Adrenal gland (tissue), 12 donors: ENCODE measurements around the gene KRT37. TPM values are rescaled to one million over a fixed set of nuclear protein-coding genes. Genes with fewer than 3 reads are reported as not detected.

Source experiments
- DNase-seq, 7 donors: peaks; one replicate each; pipeline ENCODE4 v3.0.0-alpha.2; 2019 to 2020
- H3K27ac ChIP-seq, 5 donors: fragments of 200-600 bp; sonication (generic) in 4 of 5; 1 replicate in 3 of 5; 2 replicates in 2 of 5; pipeline versions ENCODE4 v1.5.1 to v1.8.0; 2016 to 2020; ENCODE audit warnings: mild to moderate bottlenecking in 1 of 5
- H3K27me3 ChIP-seq: fragments of 200-600 bp; 2 replicates; pipeline ENCODE4 v1.8.0; 2021
- H3K36me3 ChIP-seq, 2 donors: fragments of 200-600 bp; replicated peaks in 1 of 2; 1 replicate in 1 of 2; 2 replicates in 1 of 2; pipeline versions ENCODE4 v1.5.1 to v1.8.0; 2018 to 2022
- H3K4me1 ChIP-seq, 2 donors: fragments of 200-600 bp; replicated peaks in 1 of 2; 1 replicate in 1 of 2; 2 replicates in 1 of 2; pipeline versions ENCODE4 v1.5.1 to v1.8.0; 2018 to 2021
- H3K4me3 ChIP-seq, 4 donors: fragments of 200-600 bp; sonication (generic) in 3 of 4; one replicate each; pipeline ENCODE4 v1.5.1; 2016 to 2018
- H3K9me3 ChIP-seq, 3 donors: fragments of 200-600 bp; sonication (generic) in 1 of 3; replicated peaks in 1 of 3; 1 replicate in 2 of 3; 2 replicates in 1 of 3; pipeline versions ENCODE4 v1.5.1 to v1.8.0; 2016 to 2021
- POLR2A ChIP-seq, 2 donors: fragments of 450-650 bp; IDR thresholded peaks; one replicate each; pipeline ENCODE4 v1.6.1; 2017; ENCODE audit warnings: antibody characterized with exemption in 2 of 2, mild to moderate bottlenecking in 2 of 2, moderate library complexity in 1 of 2
- WGBS, 4 donors: extraction: QIAGEN DNeasy Blood & Tissue Kit in 2 of 4; methylation state at CpG; one replicate each; pipeline versions ENCODE4 v1.1.5 to v1.1.7; 2013 to 2017; 5-methylcytosine and 5-hydroxymethylcytosine counted together
- intact Hi-C, 2 donors: fragments of 100-400 bp; cut with DNase I; formaldehyde crosslinking; loops; one replicate each; pipeline versions ENCODE4 v1.14.1 to v1.15.0; 2022 to 2023
- polyA plus RNA-seq, 3 donors: library from polyadenylated mRNA; stranded (reverse); fragments of 200-250 nt in 2 of 3; fragments of 350-450 nt in 1 of 3; fragmentation: Illumina TruSeq in 1 of 3; extraction: RNeasy Lipid Tissue Mini Kit (QIAGEN cat#74804) in 1 of 3; gene quantifications; one replicate each; pipeline ENCODE4 v1.2.3, GENCODE V29; 2013 to 2014
- total RNA-seq, 9 donors: library from RNA; depleted of rRNA in 4 of 9; stranded (reverse); fragments of >200 nt in 4 of 9; fragments of 120-200 nt in 1 of 9; fragmentation: NEBNext Ultra II Directional in 1 of 9; extraction: Animal tissue kit (Norgen Biotek cat#: 25700) in 1 of 9; gene quantifications; one replicate each; pipeline versions ENCODE4 v1.1.0 to v1.2.4, GENCODE V29; 2013 to 2023
- TF ChIP-seq, protein P1 (sequence below), 6 experiments: fragments of 450-650 bp in 4 of 6; fragments of 200-600 bp in 2 of 6; sonication (generic) in 1 of 6; IDR thresholded peaks; 1 replicate in 5 of 6; 2 replicates in 1 of 6; pipeline versions ENCODE4 v1.5.1 to v1.8.0; 2016 to 2021; ENCODE audit warnings: antibody characterized with exemption in 6 of 6, mild to moderate bottlenecking in 2 of 6, moderate library complexity in 1 of 6
- donor health status: healthy with polysubstance abuse.
- donor health status: Bipolar disorder and iron deficiency.
- donor health status: DM: yes; HTN: yes; CAD: no.
- donor health status: DM: no; HTN: no; CAD: no.
- donor health status: DM: no; HTN: no; CAD: no.
- donor health status: DM: yes; HTN: yes; CAD: no.

KRT37 gene
- total and polyA plus RNA-seq, 12 donors: not detected

DNA sequence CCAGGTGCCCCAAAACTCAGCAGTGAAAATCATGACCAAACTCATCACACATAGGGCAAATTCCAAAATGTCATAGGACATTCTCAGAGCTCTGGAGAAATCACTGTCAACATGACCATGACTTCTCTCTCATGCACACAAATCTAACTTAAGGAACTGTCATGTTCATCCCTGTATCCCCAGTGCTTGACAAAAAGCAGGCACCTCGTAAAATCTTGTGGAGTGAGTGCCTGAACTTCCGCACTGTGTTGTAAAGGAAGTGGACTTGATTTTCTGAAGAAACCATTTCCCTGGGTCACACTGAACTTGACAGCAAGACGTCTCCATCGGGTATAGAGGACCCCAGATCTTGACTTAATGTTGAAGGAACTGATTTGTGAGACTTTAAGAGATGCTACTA lies 2.8 kb downstream of the KRT37 start:
- no peak for DNase-seq
- Histone ChIP-seq H3K4me1 (peaks cover under 1 to 10% of the 10 kb centered on the region in 2 donors), H3K4me3 (no peak overlapping the region), H3K36me3 (no peaks in the 10 kb centered on the region), H3K27ac (no peak overlapping the region), H3K9me3 (no peaks in the 10 kb centered on the region), H3K27me3 (no peaks in the 10 kb centered on the region)
- TF ChIP-seq, protein P1, sequence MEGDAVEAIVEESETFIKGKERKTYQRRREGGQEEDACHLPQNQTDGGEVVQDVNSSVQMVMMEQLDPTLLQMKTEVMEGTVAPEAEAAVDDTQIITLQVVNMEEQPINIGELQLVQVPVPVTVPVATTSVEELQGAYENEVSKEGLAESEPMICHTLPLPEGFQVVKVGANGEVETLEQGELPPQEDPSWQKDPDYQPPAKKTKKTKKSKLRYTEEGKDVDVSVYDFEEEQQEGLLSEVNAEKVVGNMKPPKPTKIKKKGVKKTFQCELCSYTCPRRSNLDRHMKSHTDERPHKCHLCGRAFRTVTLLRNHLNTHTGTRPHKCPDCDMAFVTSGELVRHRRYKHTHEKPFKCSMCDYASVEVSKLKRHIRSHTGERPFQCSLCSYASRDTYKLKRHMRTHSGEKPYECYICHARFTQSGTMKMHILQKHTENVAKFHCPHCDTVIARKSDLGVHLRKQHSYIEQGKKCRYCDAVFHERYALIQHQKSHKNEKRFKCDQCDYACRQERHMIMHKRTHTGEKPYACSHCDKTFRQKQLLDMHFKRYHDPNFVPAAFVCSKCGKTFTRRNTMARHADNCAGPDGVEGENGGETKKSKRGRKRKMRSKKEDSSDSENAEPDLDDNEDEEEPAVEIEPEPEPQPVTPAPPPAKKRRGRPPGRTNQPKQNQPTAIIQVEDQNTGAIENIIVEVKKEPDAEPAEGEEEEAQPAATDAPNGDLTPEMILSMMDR (IDR thresholded peaks at IDR 0.05): no peak
- no peak for TF ChIP-seq POLR2A (IDR thresholded peaks at IDR 0.05)
- intact Hi-C loops: no loop called here
- 73 to 91% (median 84%) methylated on average over 4 of the region's 4 CpGs for WGBS, 4 donors

DNA sequence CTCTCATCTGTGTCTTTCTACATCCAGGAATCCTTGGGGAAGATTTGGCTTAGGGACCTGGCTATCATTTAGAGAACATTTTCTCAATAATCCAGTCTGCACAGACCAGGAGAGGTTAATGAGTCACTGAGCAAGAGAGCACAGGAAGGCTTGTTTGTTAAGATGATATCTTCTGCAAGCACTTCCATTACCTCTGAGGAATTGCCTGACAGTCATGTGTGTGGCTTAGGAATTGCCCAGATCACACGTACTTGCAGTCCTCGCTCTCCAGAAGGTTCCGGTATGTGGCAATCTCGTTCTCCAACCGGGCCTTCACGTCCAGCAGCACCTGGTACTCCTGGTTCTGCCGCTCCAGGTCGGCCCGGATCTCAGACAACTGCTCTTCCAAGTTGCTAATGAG lies 3.3 kb downstream of the KRT37 start:
- H3K9me3 ChIP-seq: no peaks in the 10 kb centered on the region
- H3K4me3 ChIP-seq: no peak overlapping the region
- peaks cover 5 to 10% of the 10 kb centered on the region in 2 donors for H3K4me1 ChIP-seq
- WGBS, 4 donors: 85 to 91% (median 87%) methylated on average over 9 of the region's 9 CpGs
- no peaks in the 10 kb centered on the region for H3K27me3 ChIP-seq
- TF ChIP-seq, protein P1 (IDR thresholded peaks at IDR 0.05): no peak
- no peak overlapping the region for H3K27ac ChIP-seq
- intact Hi-C loops: no loop called here
- H3K36me3 ChIP-seq: no peaks in the 10 kb centered on the region
- DNase-seq: no peak

DNA sequence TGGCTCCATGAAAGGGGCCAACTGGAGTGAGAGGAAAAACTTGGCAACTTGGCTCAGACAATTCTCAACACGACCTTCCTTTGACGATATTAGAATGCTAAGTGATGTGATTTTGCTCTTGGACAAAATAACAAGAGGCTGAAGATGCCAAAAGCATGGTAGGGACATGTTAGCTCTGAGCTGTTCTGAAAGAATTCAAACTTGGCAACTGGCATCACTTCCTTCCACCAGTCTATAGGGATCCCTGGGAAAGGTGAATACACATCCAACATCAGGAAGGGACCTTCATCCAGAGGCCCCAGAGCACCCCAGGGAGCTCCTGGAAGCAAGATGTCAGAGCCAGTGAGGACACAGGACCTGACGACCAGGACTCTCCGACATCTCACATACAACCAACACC lies 4.3 kb downstream of the KRT37 start:
- WGBS, 4 donors: 64 to 77% (median 69%) methylated on average over 4 of the region's 4 CpGs
- no peaks in the 10 kb centered on the region for H3K9me3 ChIP-seq
- H3K27me3 ChIP-seq: no peaks in the 10 kb centered on the region
- no peaks in the 10 kb centered on the region for H3K36me3 ChIP-seq
- intact Hi-C loops: no loop called here
- peaks cover 5 to 17% of the 10 kb centered on the region in 2 donors for H3K4me1 ChIP-seq
- TF ChIP-seq POLR2A (IDR thresholded peaks at IDR 0.05): no peak
- TF ChIP-seq, protein P1 (IDR thresholded peaks at IDR 0.05): no peak
- DNase-seq: no peak
- no peak overlapping the region for H3K27ac ChIP-seq
- H3K4me3 ChIP-seq: no peak overlapping the region

DNA sequence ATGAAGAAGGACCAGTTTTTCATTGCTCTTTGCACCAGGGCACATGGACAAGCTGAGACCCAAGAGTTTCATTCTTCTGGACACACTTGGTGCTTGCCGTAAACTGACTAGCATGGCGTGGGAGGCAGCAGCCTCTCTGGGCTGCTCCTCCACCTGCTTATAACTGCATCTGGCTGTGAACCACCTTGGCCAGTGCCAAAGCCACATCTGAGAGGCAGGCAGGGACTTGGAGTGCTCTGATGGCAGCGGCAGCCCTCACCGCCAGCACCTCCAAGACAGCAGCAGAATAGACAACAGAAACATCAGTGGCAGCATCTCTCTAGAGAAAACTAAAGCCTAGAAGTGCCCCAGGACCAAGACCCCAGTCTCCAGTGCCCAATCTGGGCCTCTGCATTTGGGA lies 4.7 kb downstream of the KRT37 start:
- intact Hi-C loops: no loop called here
- no peak for TF ChIP-seq POLR2A (IDR thresholded peaks at IDR 0.05)
- TF ChIP-seq, protein P1 (IDR thresholded peaks at IDR 0.05): no peak

More for the DNA sequence above, 4.7 kb downstream of the KRT37 start:
- Histone ChIP-seq H3K9me3 (no peaks in the 10 kb centered on the region), H3K4me1 (peaks cover 5 to 18% of the 10 kb centered on the region in 2 donors), H3K4me3 (no peak overlapping the region), H3K27ac (no peak overlapping the region), H3K27me3 (no peaks in the 10 kb centered on the region), H3K36me3 (no peaks in the 10 kb centered on the region)
- WGBS, 4 donors: 96 to 100% (median 98%) methylated on average over 3 to 4 of the region's 4 CpGs
- no peak for DNase-seq
